ENCODE data around the gene CACNG8. TPM values are rescaled to one million over a fixed set of nuclear protein-coding genes. Genes with fewer than 3 reads are reported as not detected.
"Not testable (repeated sequence)": the region's sequence is repeated elsewhere in the genome, so short reads cannot be mapped to it uniquely, and the experiment has no call there.

Gene CACNG8
- total RNA-seq, 3 donors from 2014 or later (not counting 1 experiment from before 2014, with no cell fraction given): 2.3 TPM; not detected in 2

GRCh38 chr19:53945998-53946397 lies 16.7 kb upstream of the CACNG8 start:
- H3K4me3 Mint-ChIP-seq: no peak overlapping the region
- H3K4me1 Mint-ChIP-seq: peaks cover 0 to 9% of the 10 kb centered on the region in 2 donors
- no peak overlapping the region for H3K27ac ChIP-seq (ENCODE audit: low read length)
- intact Hi-C loops (cut with micrococcal nuclease): no loop called here
- no peak for TF ChIP-seq CTCF (IDR thresholded peaks at IDR 0.05)
- no peak for ATAC-seq
- H3K27ac Mint-ChIP-seq: no peak overlapping the region
- H3K27me3 Mint-ChIP-seq (ENCODE audit: low read depth in 2 of 2): peaks cover 29 to 37% of the 10 kb centered on the region in 2 donors
- WGBS (ENCODE audit: insufficient coverage): 94% methylated on average over 2 of the region's 2 CpGs
- peaks cover 19% of the 10 kb centered on the region for H3K27me3 ChIP-seq (ENCODE audit: control insufficient read depth, insufficient read depth, low read length)
- H3K36me3 ChIP-seq (ENCODE audit: control insufficient read depth, insufficient read depth, low read length): no peaks in the 10 kb centered on the region
- peaks cover 0 to 3% of the 10 kb centered on the region in 2 donors for H3K9me3 Mint-ChIP-seq
- no peak for DNase-seq
- peaks cover 2% of the 10 kb centered on the region for H3K9me3 ChIP-seq (ENCODE audit: control insufficient read depth, insufficient read depth, low read length)
- no peak overlapping the region for H3K4me3 ChIP-seq (ENCODE audit: low read length)
- H3K36me3 Mint-ChIP-seq: no peaks in the 10 kb centered on the region
- no peaks in the 10 kb centered on the region for H3K4me1 ChIP-seq (ENCODE audit: control insufficient read depth, insufficient read depth, low read length)

GRCh38 chr19:53947624-53948023 lies 15.1 kb upstream of the CACNG8 start:
- Mint-ChIP-seq H3K4me3 (no peak overlapping the region), H3K9me3 (peaks cover 0 to 3% of the 10 kb centered on the region in 2 donors), H3K27me3 (ENCODE audit: low read depth in 2 of 2) (peaks cover 30 to 32% of the 10 kb centered on the region in 2 donors), H3K36me3 (no peaks in the 10 kb centered on the region), H3K27ac (no peak overlapping the region), H3K4me1 (peaks cover 0 to 6% of the 10 kb centered on the region in 2 donors)
- H3K9me3 ChIP-seq (ENCODE audit: control insufficient read depth, insufficient read depth, low read length): peaks cover under 1% of the 10 kb centered on the region
- intact Hi-C loops (cut with micrococcal nuclease): no loop called here
- H3K4me1 ChIP-seq (ENCODE audit: control insufficient read depth, insufficient read depth, low read length): no peaks in the 10 kb centered on the region
- peaks cover 8% of the 10 kb centered on the region for H3K27me3 ChIP-seq (ENCODE audit: control insufficient read depth, insufficient read depth, low read length)
- no peak overlapping the region for H3K4me3 ChIP-seq (ENCODE audit: low read length)
- WGBS (ENCODE audit: insufficient coverage): 73% methylated on average over 4 of the region's 5 CpGs
- no peak for TF ChIP-seq CTCF (IDR thresholded peaks at IDR 0.05)
- DNase-seq: peak in 1 of 2 donors; percentile 16
- H3K36me3 ChIP-seq (ENCODE audit: control insufficient read depth, insufficient read depth, low read length): no peaks in the 10 kb centered on the region
- H3K27ac ChIP-seq (ENCODE audit: low read length): no peak overlapping the region
- ATAC-seq: no peak

GRCh38 chr19:53948611-53949010 lies 14.1 kb upstream of the CACNG8 start:
- DNase-seq; H3K4me3 Mint-ChIP-seq; H3K36me3 ChIP-seq (ENCODE audit: control insufficient read depth, insufficient read depth, low read length); H3K27ac ChIP-seq (ENCODE audit: low read length); H3K9me3 ChIP-seq (ENCODE audit: control insufficient read depth, insufficient read depth, low read length); H3K4me3 ChIP-seq (ENCODE audit: low read length); H3K27ac Mint-ChIP-seq; H3K4me1 ChIP-seq (ENCODE audit: control insufficient read depth, insufficient read depth, low read length); H3K36me3 Mint-ChIP-seq; ATAC-seq; H3K27me3 ChIP-seq (ENCODE audit: control insufficient read depth, insufficient read depth, low read length); intact Hi-C loops (cut with micrococcal nuclease); H3K4me1 Mint-ChIP-seq; H3K9me3 Mint-ChIP-seq: not testable (repeated sequence)
- peaks cover 25 to 30% of the 10 kb centered on the region in 2 donors for H3K27me3 Mint-ChIP-seq (ENCODE audit: low read depth in 2 of 2)
- WGBS (ENCODE audit: insufficient coverage): 85% methylated on average over 4 of the region's 5 CpGs

- Histone ChIP-seq H3K9me3 (ENCODE audit: control insufficient read depth, insufficient read depth, low read length) (no peaks in the 10 kb centered on the region), H3K4me1 (ENCODE audit: control insufficient read depth, insufficient read depth, low read length) (no peaks in the 10 kb centered on the region), H3K36me3 (ENCODE audit: control insufficient read depth, insufficient read depth, low read length) (no peaks in the 10 kb centered on the region), H3K27me3 (ENCODE audit: control insufficient read depth, insufficient read depth, low read length) (peaks cover 8% of the 10 kb centered on the region), H3K27ac (ENCODE audit: low read length) (no peak overlapping the region), H3K4me3 (ENCODE audit: low read length) (no peak overlapping the region)
- WGBS (ENCODE audit: insufficient coverage): 9% methylated on average over 9 of the region's 11 CpGs
- no peak overlapping the region for H3K4me3 Mint-ChIP-seq
- TF ChIP-seq CTCF (IDR thresholded peaks at IDR 0.05): no peak
- no peaks in the 10 kb centered on the region for H3K36me3 Mint-ChIP-seq
- DNase-seq (no peak), ATAC-seq (no peak)
- no peaks in the 10 kb centered on the region for H3K9me3 Mint-ChIP-seq
- H3K4me1 Mint-ChIP-seq: no peaks in the 10 kb centered on the region
- intact Hi-C loops (cut with micrococcal nuclease): no loop called here
- H3K27me3 Mint-ChIP-seq (ENCODE audit: low read depth in 2 of 2): peaks cover 21 to 25% of the 10 kb centered on the region in 2 donors
- no peak overlapping the region for H3K27ac Mint-ChIP-seq
These were observed 11.3 kb upstream of the CACNG8 start for GRCh38 chr19:53951436-53951835.

Data from natural killer cell (primary cell).